Mesothelial cell of epicardium (in vitro differentiated cells): Measurements from ENCODE around the gene DPF3. TPM values are rescaled to one million over a fixed set of nuclear protein-coding genes. Genes with fewer than 3 reads are reported as not detected.

Source experiments
- DNase-seq, 2 experiments: peaks; one replicate each; pipeline ENCODE4 v3.0.0; 2021; ENCODE audit warnings: low spot score in 2 of 2; ENCODE audit not compliant: unreplicated experiment in 2 of 2
- H3K27ac Mint-ChIP-seq: 2 replicates; pipeline ENCODE4 v1.8.0; 2021; ENCODE audit warnings: mixed read lengths
- H3K27me3 Mint-ChIP-seq: 2 replicates; pipeline ENCODE4 v1.8.0; 2021; ENCODE audit warnings: low read depth, mixed read lengths
- H3K36me3 Mint-ChIP-seq: 2 replicates; pipeline ENCODE4 v1.8.0; 2021; ENCODE audit warnings: mixed read lengths
- H3K4me1 Mint-ChIP-seq: 2 replicates; pipeline ENCODE4 v1.8.0; 2021; ENCODE audit warnings: mixed read lengths
- H3K4me3 Mint-ChIP-seq: 2 replicates; pipeline ENCODE4 v1.8.0; 2021; ENCODE audit warnings: mild to moderate bottlenecking, moderate library complexity, mixed read lengths
- H3K9me3 Mint-ChIP-seq: 2 replicates; pipeline ENCODE4 v1.8.0; 2021; ENCODE audit warnings: mixed read lengths
- CTCF ChIP-seq: fragments of 200-600 bp; sonication (generic); IDR thresholded peaks from one replicate; pipeline ENCODE4 v1.5.0; 2021; ENCODE audit warnings: antibody characterized with exemption; ENCODE audit not compliant: unreplicated experiment
- total RNA-seq: library from RNA; stranded (reverse); gene quantifications from 3 replicates; pipeline ENCODE4 v1.2.1, GENCODE V29; 2021

Gene DPF3
- total RNA-seq, 1 donor from 2014 or later = 1.3 TPM

- H3K4me1 Mint-ChIP-seq = peaks cover 1% of the 10 kb centered on the region
- H3K4me3 Mint-ChIP-seq = no peak overlapping the region
- no peak overlapping the region for H3K27ac Mint-ChIP-seq
- H3K27me3 Mint-ChIP-seq = peaks cover 32% of the 10 kb centered on the region
- no peak for TF ChIP-seq CTCF
- H3K9me3 Mint-ChIP-seq = peaks cover 5% of the 10 kb centered on the region
- no peaks in the 10 kb centered on the region for H3K36me3 Mint-ChIP-seq
- no peak for DNase-seq
Observed at GRCh38 chr14:72701605-72702004, 192.3 kb downstream of the DPF3 start.

- peaks cover 32% of the 10 kb centered on the region for H3K27me3 Mint-ChIP-seq
- no peak for DNase-seq
- H3K9me3 Mint-ChIP-seq = peaks cover 5% of the 10 kb centered on the region
- TF ChIP-seq CTCF = no peak
- no peak overlapping the region for H3K4me3 Mint-ChIP-seq
- H3K4me1 Mint-ChIP-seq = peaks cover 1% of the 10 kb centered on the region
- no peaks in the 10 kb centered on the region for H3K36me3 Mint-ChIP-seq
- no peak overlapping the region for H3K27ac Mint-ChIP-seq
Observed at GRCh38 chr14:72701237-72701565, 192.7 kb downstream of the DPF3 start.

- no peaks in the 10 kb centered on the region for H3K36me3 Mint-ChIP-seq
- no peak overlapping the region for H3K4me3 Mint-ChIP-seq
- no peak for DNase-seq
- H3K27me3 Mint-ChIP-seq = peaks cover 32% of the 10 kb centered on the region
- no peak for TF ChIP-seq CTCF
- peaks cover 1% of the 10 kb centered on the region for H3K4me1 Mint-ChIP-seq
- H3K27ac Mint-ChIP-seq = no peak overlapping the region
- H3K9me3 Mint-ChIP-seq = peaks cover 3% of the 10 kb centered on the region
Observed at GRCh38 chr14:72700338-72701236, 193.3 kb downstream of the DPF3 start.

GRCh38 chr14:72699852-72700257, 194.0 kb downstream of the DPF3 start:
- DNase-seq = no peak
- Mint-ChIP-seq H3K27ac (no peak overlapping the region), H3K36me3 (no peaks in the 10 kb centered on the region), H3K9me3 (no peaks in the 10 kb centered on the region), H3K27me3 (peaks cover 32% of the 10 kb centered on the region), H3K4me1 (peaks cover 1% of the 10 kb centered on the region), H3K4me3 (no peak overlapping the region)
- no peak for TF ChIP-seq CTCF

- peaks cover 1% of the 10 kb centered on the region for H3K4me1 Mint-ChIP-seq
- no peaks in the 10 kb centered on the region for H3K36me3 Mint-ChIP-seq
- no peak overlapping the region for H3K4me3 Mint-ChIP-seq
- H3K9me3 Mint-ChIP-seq = no peaks in the 10 kb centered on the region
- no peak overlapping the region for H3K27ac Mint-ChIP-seq
- peaks cover 33% of the 10 kb centered on the region for H3K27me3 Mint-ChIP-seq
- no peak for TF ChIP-seq CTCF
- no peak for DNase-seq
Observed at GRCh38 chr14:72699443-72699842, 194.5 kb downstream of the DPF3 start.

- peaks cover 2% of the 10 kb centered on the region for H3K4me1 Mint-ChIP-seq
- peaks cover 6% of the 10 kb centered on the region for H3K27me3 Mint-ChIP-seq
- no peak overlapping the region for H3K4me3 Mint-ChIP-seq
- no peak overlapping the region for H3K27ac Mint-ChIP-seq
- DNase-seq = no peak
- H3K9me3 Mint-ChIP-seq = no peaks in the 10 kb centered on the region
- no peaks in the 10 kb centered on the region for H3K36me3 Mint-ChIP-seq
- TF ChIP-seq CTCF = no peak
Observed at GRCh38 chr14:72692696-72693095, 201.2 kb downstream of the DPF3 start.
